ENCODE results near the gene NOD2. TPM values are rescaled to one million over a fixed set of nuclear protein-coding genes. Genes with fewer than 3 reads are reported as not detected.

The NOD2 gene
- total RNA-seq, 1 experiment from 2014 or later = 0.17 TPM

- H2BK20ac ChIP-seq (ENCODE audit: low read depth, low read length, poor library complexity, severe bottlenecking) = no peak overlapping the region
- H4K91ac ChIP-seq (ENCODE audit: insufficient read length, low read depth, low read length) = no peak overlapping the region
- Mint-ChIP-seq H3K4me3 (no peak overlapping the region), H3K27me3 (ENCODE audit: low read depth) (peaks cover 6% of the 10 kb centered on the region), H3K4me1 (peaks cover 2% of the 10 kb centered on the region in 2 experiments; a peak in 3 of 4 replicates), H3K27ac (no peak overlapping the region), H3K9me3 (peaks cover 0 to 3% of the 10 kb centered on the region in 2 experiments; a peak in 3 of 5 replicates), H3K36me3 (ENCODE audit: insufficient read depth in 1 of 3, low read depth in 3 of 3) (peaks cover 0 to 2% (median 0%) of the 10 kb centered on the region in 3 experiments; a peak in 2 of 7 replicates)
- H3T11ph ChIP-seq (ENCODE audit: low read length) = no peak overlapping the region
- no peak overlapping the region for H4K5ac ChIP-seq (ENCODE audit: insufficient read length, low read depth, low read length)
- H3K9me3 ChIP-seq (ENCODE audit: control insufficient read depth, low read depth, low read length) = no peaks in the 10 kb centered on the region
- WGBS (ENCODE audit: extremely low coverage, insufficient read length, low lambda C conversion rate) = no CpG with 5 or more reads among the region's 5 CpGs
- H2BK120ac ChIP-seq (ENCODE audit: low read depth, low read length, poor library complexity, severe bottlenecking) = no peak overlapping the region
- H3K23ac ChIP-seq (ENCODE audit: insufficient read length, low read depth, low read length) = no peak overlapping the region
- H2AFZ ChIP-seq (ENCODE audit: low read length) = no peak overlapping the region
- H3K4me1 ChIP-seq (ENCODE audit: insufficient read depth, low read length) = no peaks in the 10 kb centered on the region
- H2BK12ac ChIP-seq (ENCODE audit: insufficient read length, low read depth, low read length) = no peak overlapping the region
- no peaks in the 10 kb centered on the region for H3K79me2 ChIP-seq (ENCODE audit: insufficient read depth, low read length)
- no peak overlapping the region for H3K9ac ChIP-seq (ENCODE audit: extremely low read depth, insufficient read length, low read length)
- H2BK5ac ChIP-seq (ENCODE audit: insufficient read length, low read length) = no peak overlapping the region
- DNase-seq = no peak
- H4K8ac ChIP-seq (replicated peaks; ENCODE audit: insufficient read length, low read depth, low read length) = no peak overlapping the region
- H3K4ac ChIP-seq (ENCODE audit: low read depth, low read length) = no peak overlapping the region
- H3K79me1 ChIP-seq (ENCODE audit: insufficient read depth, low read depth, low read length, poor library complexity, severe bottlenecking) = no peaks in the 10 kb centered on the region
- no peak overlapping the region for H2AK5ac ChIP-seq (ENCODE audit: insufficient read length, low read length)
- H3K27me3 ChIP-seq (ENCODE audit: insufficient read depth, low read length) = no peaks in the 10 kb centered on the region
- H3K18ac ChIP-seq (ENCODE audit: insufficient read length, low read depth, low read length) = no peak overlapping the region
- H3K4me2 ChIP-seq (ENCODE audit: insufficient read depth, insufficient read length, low read length) = no peak overlapping the region
- no peaks in the 10 kb centered on the region for H4K20me1 ChIP-seq (ENCODE audit: control insufficient read depth, insufficient read depth, insufficient read length)
- H3K27ac ChIP-seq (ENCODE audit: insufficient read length, low read depth, low read length) = no peak overlapping the region
- no peak overlapping the region for H3K14ac ChIP-seq (ENCODE audit: insufficient read depth, low read length)
- peaks cover 2% of the 10 kb centered on the region for H3K23me2 ChIP-seq (ENCODE audit: insufficient read length, low read depth, low read length, poor library complexity, severe bottlenecking)
- no peak for TF ChIP-seq CTCF (conservative IDR thresholded peaks at IDR 0.05)
- no peak overlapping the region for H2BK15ac ChIP-seq (ENCODE audit: low read depth, low read length)
- no peak overlapping the region for H3K56ac ChIP-seq (ENCODE audit: insufficient read length, low read depth, low read length)
Observed at GRCh38 chr16:50659806-50660205, 33.6 kb upstream of the NOD2 start.

Data from H9 (cell line).